ENCODE measurements around the gene TMEM39B. TPM values are rescaled to one million over a fixed set of nuclear protein-coding genes. Genes with fewer than 3 reads are reported as not detected.

TMEM39B gene
- total RNA-seq, 4 donors from 2014 or later = 0.88 to 22.4 (median 3.6) TPM

- peak in 1 of 2 donors; percentile 80 for DNase-seq
- Histone ChIP-seq H3K9me3 (no peaks in the 10 kb centered on the region), H3K36me3 (no peaks in the 10 kb centered on the region), H3K27me3 (no peaks in the 10 kb centered on the region), H3K4me1 (peaks cover 0 to 4% of the 10 kb centered on the region in 2 donors), H3K4me3 (no peak overlapping the region), H3K27ac (peak overlapping the region; percentile 23 to 43)
- TF ChIP-seq POLR2A (IDR thresholded peaks at IDR 0.05) (no peak), CTCF (IDR thresholded peaks at IDR 0.05) (no peak)
- intact Hi-C loops (cut with DNase I; ENCODE audit: low total_unique reads) = no loop called here
Observed at GRCh38 chr1:32066489-32066873, 6.3 kb upstream of the TMEM39B start.

- intact Hi-C loops (cut with DNase I; ENCODE audit: low total_unique reads) = no loop called here
- Histone ChIP-seq H3K4me1 (no peaks in the 10 kb centered on the region), H3K9me3 (no peaks in the 10 kb centered on the region), H3K4me3 (no peak overlapping the region), H3K27me3 (no peaks in the 10 kb centered on the region), H3K36me3 (no peaks in the 10 kb centered on the region), H3K27ac (no peak overlapping the region)
- TF ChIP-seq POLR2A (IDR thresholded peaks at IDR 0.05) (no peak), CTCF (IDR thresholded peaks at IDR 0.05) (no peak)
- DNase-seq = no peak
Observed at GRCh38 chr1:32068957-32069588, 3.7 kb upstream of the TMEM39B start.

- Histone ChIP-seq H3K4me1 (no peaks in the 10 kb centered on the region), H3K27ac (peak overlapping the region; percentile 97), H3K36me3 (no peaks in the 10 kb centered on the region), H3K9me3 (no peaks in the 10 kb centered on the region), H3K27me3 (no peaks in the 10 kb centered on the region), H3K4me3 (peak overlapping the region; percentile 86 to 98)
- TF ChIP-seq POLR2A (IDR thresholded peaks at IDR 0.05) = no peak
- TF ChIP-seq CTCF (IDR thresholded peaks at IDR 0.05) = no peak
- intact Hi-C loops (cut with DNase I; ENCODE audit: low total_unique reads) = no loop called here
- no peak for DNase-seq
Observed at GRCh38 chr1:32071758-32072621, 749 bp upstream of the TMEM39B start.

GRCh38 chr1:32073299-32074229 lies 825 bp downstream of the TMEM39B start:
- peak overlapping the region; percentile 86 to 98 for H3K4me3 ChIP-seq
- H3K36me3 ChIP-seq = no peaks in the 10 kb centered on the region
- peak; percentile 90 to 92 for DNase-seq
- no peaks in the 10 kb centered on the region for H3K27me3 ChIP-seq
- TF ChIP-seq POLR2A (IDR thresholded peaks at IDR 0.05) (no peak), CTCF (IDR thresholded peaks at IDR 0.05) (peak in 1 of 4 experiments; percentile 34)
- no peaks in the 10 kb centered on the region for H3K4me1 ChIP-seq
- intact Hi-C loops (cut with DNase I; ENCODE audit: low total_unique reads) = no loop called here
- no peaks in the 10 kb centered on the region for H3K9me3 ChIP-seq
- H3K27ac ChIP-seq = peak overlapping the region; percentile 97

Data from uterus (tissue), 4 donors.